HepG2 (cell line): Measurements from ENCODE around the gene PIEZO1. TPM values are rescaled to one million over a fixed set of nuclear protein-coding genes. Genes with fewer than 3 reads are reported as not detected.

Experiments used
- ARNTL ChIP-seq: sonication (generic); formaldehyde crosslinking; IDR thresholded peaks from 2 replicates; pipeline ENCODE4 v1.4.0; 2020; ENCODE audit warnings: mild to moderate bottlenecking, missing genetic modification reagents
- ELF1 ChIP-seq: sonication (generic); formaldehyde crosslinking; IDR thresholded peaks from 2 replicates; pipeline ENCODE4 v1.4.0; 2020; ENCODE audit warnings: missing genetic modification reagents
- HDAC6 ChIP-seq: fragments of 200-600 bp; sonication (generic); IDR thresholded peaks from 2 replicates; pipeline ENCODE4 v1.7.0; 2017; ENCODE audit warnings: mild to moderate bottlenecking, antibody characterized with exemption, low read length, low read depth
- HNRNPLL ChIP-seq: fragments of 200-400 bp; formaldehyde crosslinking; IDR thresholded peaks from 2 replicates; pipeline ENCODE4 v1.6.1; 2017; ENCODE audit warnings: mild to moderate bottlenecking, low read depth, low read length; ENCODE audit not compliant: poor library complexity, severe bottlenecking
- HOXA7 ChIP-seq: sonication (generic); formaldehyde crosslinking; IDR thresholded peaks from 2 replicates; pipeline ENCODE4 v1.8.1; 2022; ENCODE audit warnings: mild to moderate bottlenecking, missing genetic modification reagents, moderate library complexity
- MYC ChIP-seq: sonication (generic); formaldehyde crosslinking; IDR thresholded peaks from 2 replicates; pipeline ENCODE4 v1.9.0; 2021; ENCODE audit warnings: missing genetic modification reagents, borderline replicate concordance
- PRPF4 ChIP-seq: fragments of 200-400 bp; formaldehyde crosslinking; IDR thresholded peaks from 2 replicates; pipeline ENCODE4 v1.6.1; 2016; ENCODE audit warnings: low read length, low read depth; ENCODE audit not compliant: poor library complexity, severe bottlenecking
- SALL1 ChIP-seq: sonication (generic); formaldehyde crosslinking; IDR thresholded peaks from 2 replicates; pipeline ENCODE4 v1.8.0; 2022; ENCODE audit warnings: mild to moderate bottlenecking, missing genetic modification reagents
- SMC3 ChIP-seq: IDR thresholded peaks from 2 replicates; pipeline ENCODE4 v1.6.1; 2011; ENCODE audit warnings: low read length, improper control_type of control experiment
- SOX5 ChIP-seq: IDR thresholded peaks from 2 replicates; pipeline ENCODE4 v1.6.1; 2016; ENCODE audit warnings: borderline replicate concordance
- SP1 ChIP-seq, 2 experiments: fragments of 450-650 bp in 1 of 2; sonication (generic) in 1 of 2; formaldehyde crosslinking in 1 of 2; IDR thresholded peaks; 2 replicates each; pipeline versions ENCODE4 v1.4.0 to v1.6.1; 2016 to 2020; ENCODE audit warnings: missing genetic modification reagents in 1 of 2
- SUZ12 ChIP-seq: fragments of 150-350 bp; IDR thresholded peaks from 2 replicates; pipeline ENCODE4 v1.6.1; 2014; ENCODE audit warnings: low read depth, low read length
- TMF1 ChIP-seq: sonication (generic); formaldehyde crosslinking; IDR thresholded peaks from 2 replicates; pipeline ENCODE4 v1.8.1; 2022; ENCODE audit warnings: low read depth, missing genetic modification reagents
- ZNF274 ChIP-seq: sonication (generic); formaldehyde crosslinking; IDR thresholded peaks from 2 replicates; pipeline ENCODE4 v1.5.1; 2020; ENCODE audit warnings: mild to moderate bottlenecking, missing genetic modification reagents
- ZNF292 ChIP-seq: sonication (generic); formaldehyde crosslinking; IDR thresholded peaks from 2 replicates; pipeline ENCODE4 v1.8.1; 2022; ENCODE audit warnings: mild to moderate bottlenecking, low read depth, missing genetic modification reagents, borderline replicate concordance
- ZNF337 ChIP-seq: sonication (generic); formaldehyde crosslinking; IDR thresholded peaks from 2 replicates; pipeline ENCODE4 v1.5.1; 2020; ENCODE audit warnings: missing genetic modification reagents, low read depth, mild to moderate bottlenecking, borderline replicate concordance
- ZNF484 ChIP-seq: sonication (generic); formaldehyde crosslinking; IDR thresholded peaks from 2 replicates; pipeline ENCODE4 v1.5.1; 2020; ENCODE audit warnings: mild to moderate bottlenecking, low read depth, missing genetic modification reagents, borderline replicate concordance
- ZNF496 ChIP-seq: sonication (generic); formaldehyde crosslinking; IDR thresholded peaks from 2 replicates; pipeline ENCODE4 v1.8.1; 2023; ENCODE audit warnings: mild to moderate bottlenecking, moderate library complexity, missing genetic modification reagents; ENCODE audit not compliant: insufficient replicate concordance
- ZNF570 ChIP-seq: sonication (generic); formaldehyde crosslinking; IDR thresholded peaks from 2 replicates; pipeline ENCODE4 v1.4.0; 2020; ENCODE audit warnings: mild to moderate bottlenecking, missing genetic modification reagents, borderline replicate concordance
- polyA plus RNA-seq, 8 experiments: library from polyadenylated mRNA; depleted of rRNA in 3 of 8; stranded (reverse) in 7 of 8; unstranded in 1 of 8; fragments of >200 nt; fragmentation: Illumina TruSeq in 4 of 8; extraction: Trizol in 4 of 8; gene quantifications; 2 replicates each; pipeline versions ENCODE4 v1.2.1 to v1.2.3, GENCODE V29; 2011 to 2016; ENCODE audit warnings: low read depth in 4 of 8, missing spikeins in 1 of 8, mixed read lengths in 1 of 8; ENCODE audit not compliant: insufficient read depth in 1 of 8
- total RNA-seq, 5 experiments: library from RNA; depleted of rRNA; stranded (reverse); fragments of >200 nt; fragmentation: Illumina TruSeq; extraction: Trizol; gene quantifications; 2 replicates each; pipeline ENCODE4 v1.2.3, GENCODE V29; 2016; ENCODE audit warnings: low read depth in 1 of 5
- TF ChIP-seq, protein P1 (sequence below): sonication (generic); formaldehyde crosslinking; IDR thresholded peaks from 2 replicates; pipeline ENCODE4 v1.4.0; 2020; ENCODE audit warnings: missing genetic modification reagents, mild to moderate bottlenecking, borderline replicate concordance
- TF ChIP-seq, protein P2 (sequence below): sonication (generic); formaldehyde crosslinking; IDR thresholded peaks from 2 replicates; pipeline ENCODE4 v1.5.1; 2020; ENCODE audit warnings: missing genetic modification reagents, mild to moderate bottlenecking, borderline replicate concordance
- TF ChIP-seq, protein P3 (sequence below): sonication (generic); formaldehyde crosslinking; IDR thresholded peaks from 2 replicates; pipeline ENCODE4 v1.5.1; 2020; ENCODE audit warnings: mild to moderate bottlenecking, missing genetic modification reagents, moderate library complexity

The PIEZO1 gene
- total and polyA plus RNA-seq, 2 of the 13 experiments (the other 11 are each of a cell fraction or from before 2014, with no cell fraction given): 67.9 to 85.0 TPM

DNA sequence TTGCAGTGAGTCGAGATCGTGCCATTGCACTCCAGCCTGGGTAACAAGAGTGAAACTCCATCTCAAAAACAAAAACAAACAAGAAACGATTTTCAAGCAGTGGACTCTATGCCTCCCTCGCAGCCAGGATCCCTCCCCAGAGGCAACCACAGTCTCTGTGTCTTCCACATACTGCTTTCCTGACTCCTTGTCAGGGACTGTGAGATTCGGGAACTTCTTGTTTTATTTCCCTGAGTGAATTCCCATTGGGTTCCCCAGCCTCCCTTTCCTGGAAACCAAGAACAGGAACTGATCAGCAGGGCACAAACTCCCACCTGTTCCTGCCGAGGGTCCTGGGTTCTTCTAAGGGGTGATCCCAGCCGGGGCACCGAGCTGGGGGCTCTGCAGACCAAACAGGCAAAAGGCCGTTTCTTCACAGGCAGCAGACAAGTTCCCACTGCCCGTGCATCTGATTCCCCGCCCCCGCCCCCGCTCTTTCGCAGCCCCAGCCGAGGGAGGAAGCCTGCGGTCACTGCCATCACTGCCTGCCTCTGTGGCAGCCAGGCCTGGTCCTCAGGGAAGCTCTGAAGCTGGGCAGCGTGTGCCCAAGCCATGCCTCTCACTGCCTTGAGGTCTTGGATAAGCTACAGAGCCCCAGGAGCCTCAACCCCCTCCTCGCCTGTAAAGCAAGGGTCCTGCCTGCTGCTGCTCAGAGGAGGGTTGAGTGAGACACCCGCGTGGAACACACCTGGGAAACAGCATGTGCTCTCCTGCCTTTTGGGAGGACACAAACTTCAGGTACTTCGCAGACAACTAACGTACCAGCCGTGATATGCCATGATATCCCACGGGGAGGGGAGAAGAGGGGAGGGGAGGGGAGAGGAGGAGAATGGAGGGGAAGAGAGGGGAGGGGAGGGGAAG, 5.5 kb upstream of the PIEZO1 start (continued):
- peak; percentile 5; the same call in 1 of the 2 replicates for TF ChIP-seq MYC
- TF ChIP-seq SALL1 (CRISPR knock-in tag): 0 out of 2 replicates have a peak, but pooled peaks have one; percentile 27
- no peak for TF ChIP-seq ZNF337 (CRISPR knock-in tag)
- no peak for TF ChIP-seq SUZ12
- TF ChIP-seq SMC3: no peak
- TF ChIP-seq HDAC6: no peak
- TF ChIP-seq ZNF496: no peak
- no peak for TF ChIP-seq PRPF4
- no peak for TF ChIP-seq TMF1 (CRISPR knock-in tag)
- TF ChIP-seq SOX5 (CRISPR knock-in tag): no peak
- no peak for TF ChIP-seq SP1 (IDR thresholded peaks at IDR 0.05)
- TF ChIP-seq SP1 (CRISPR knock-in tag; IDR thresholded peaks at IDR 0.05): no peak
- TF ChIP-seq, protein P1, sequence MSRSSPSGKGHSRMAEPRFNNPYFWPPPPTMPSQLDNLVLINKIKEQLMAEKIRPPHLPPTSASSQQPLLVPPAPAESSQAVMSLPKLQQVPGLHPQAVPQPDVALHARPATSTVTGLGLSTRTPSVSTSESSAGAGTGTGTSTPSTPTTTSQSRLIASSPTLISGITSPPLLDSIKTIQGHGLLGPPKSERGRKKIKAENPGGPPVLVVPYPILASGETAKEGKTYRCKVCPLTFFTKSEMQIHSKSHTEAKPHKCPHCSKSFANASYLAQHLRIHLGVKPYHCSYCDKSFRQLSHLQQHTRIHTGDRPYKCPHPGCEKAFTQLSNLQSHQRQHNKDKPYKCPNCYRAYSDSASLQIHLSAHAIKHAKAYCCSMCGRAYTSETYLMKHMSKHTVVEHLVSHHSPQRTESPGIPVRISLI (CRISPR knock-in tag): no peak
- TF ChIP-seq ZNF484 (CRISPR knock-in tag): no peak
- TF ChIP-seq HNRNPLL: peak; percentile 14
- TF ChIP-seq, protein P2, sequence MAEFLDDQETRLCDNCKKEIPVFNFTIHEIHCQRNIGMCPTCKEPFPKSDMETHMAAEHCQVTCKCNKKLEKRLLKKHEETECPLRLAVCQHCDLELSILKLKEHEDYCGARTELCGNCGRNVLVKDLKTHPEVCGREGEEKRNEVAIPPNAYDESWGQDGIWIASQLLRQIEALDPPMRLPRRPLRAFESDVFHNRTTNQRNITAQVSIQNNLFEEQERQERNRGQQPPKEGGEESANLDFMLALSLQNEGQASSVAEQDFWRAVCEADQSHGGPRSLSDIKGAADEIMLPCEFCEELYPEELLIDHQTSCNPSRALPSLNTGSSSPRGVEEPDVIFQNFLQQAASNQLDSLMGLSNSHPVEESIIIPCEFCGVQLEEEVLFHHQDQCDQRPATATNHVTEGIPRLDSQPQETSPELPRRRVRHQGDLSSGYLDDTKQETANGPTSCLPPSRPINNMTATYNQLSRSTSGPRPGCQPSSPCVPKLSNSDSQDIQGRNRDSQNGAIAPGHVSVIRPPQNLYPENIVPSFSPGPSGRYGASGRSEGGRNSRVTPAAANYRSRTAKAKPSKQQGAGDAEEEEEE (CRISPR knock-in tag): no peak
- TF ChIP-seq ZNF570 (CRISPR knock-in tag): no peak
- TF ChIP-seq ARNTL: 0 out of 2 replicates have a peak, but pooled peaks have one; percentile 19
- TF ChIP-seq ELF1 (CRISPR knock-in tag): no peak
- peak; percentile 57; the same call in 1 of the 2 replicates for TF ChIP-seq ZNF292 (CRISPR knock-in tag)
- TF ChIP-seq HOXA7 (CRISPR knock-in tag): no peak
- no peak for TF ChIP-seq ZNF274
- TF ChIP-seq, protein P3, sequence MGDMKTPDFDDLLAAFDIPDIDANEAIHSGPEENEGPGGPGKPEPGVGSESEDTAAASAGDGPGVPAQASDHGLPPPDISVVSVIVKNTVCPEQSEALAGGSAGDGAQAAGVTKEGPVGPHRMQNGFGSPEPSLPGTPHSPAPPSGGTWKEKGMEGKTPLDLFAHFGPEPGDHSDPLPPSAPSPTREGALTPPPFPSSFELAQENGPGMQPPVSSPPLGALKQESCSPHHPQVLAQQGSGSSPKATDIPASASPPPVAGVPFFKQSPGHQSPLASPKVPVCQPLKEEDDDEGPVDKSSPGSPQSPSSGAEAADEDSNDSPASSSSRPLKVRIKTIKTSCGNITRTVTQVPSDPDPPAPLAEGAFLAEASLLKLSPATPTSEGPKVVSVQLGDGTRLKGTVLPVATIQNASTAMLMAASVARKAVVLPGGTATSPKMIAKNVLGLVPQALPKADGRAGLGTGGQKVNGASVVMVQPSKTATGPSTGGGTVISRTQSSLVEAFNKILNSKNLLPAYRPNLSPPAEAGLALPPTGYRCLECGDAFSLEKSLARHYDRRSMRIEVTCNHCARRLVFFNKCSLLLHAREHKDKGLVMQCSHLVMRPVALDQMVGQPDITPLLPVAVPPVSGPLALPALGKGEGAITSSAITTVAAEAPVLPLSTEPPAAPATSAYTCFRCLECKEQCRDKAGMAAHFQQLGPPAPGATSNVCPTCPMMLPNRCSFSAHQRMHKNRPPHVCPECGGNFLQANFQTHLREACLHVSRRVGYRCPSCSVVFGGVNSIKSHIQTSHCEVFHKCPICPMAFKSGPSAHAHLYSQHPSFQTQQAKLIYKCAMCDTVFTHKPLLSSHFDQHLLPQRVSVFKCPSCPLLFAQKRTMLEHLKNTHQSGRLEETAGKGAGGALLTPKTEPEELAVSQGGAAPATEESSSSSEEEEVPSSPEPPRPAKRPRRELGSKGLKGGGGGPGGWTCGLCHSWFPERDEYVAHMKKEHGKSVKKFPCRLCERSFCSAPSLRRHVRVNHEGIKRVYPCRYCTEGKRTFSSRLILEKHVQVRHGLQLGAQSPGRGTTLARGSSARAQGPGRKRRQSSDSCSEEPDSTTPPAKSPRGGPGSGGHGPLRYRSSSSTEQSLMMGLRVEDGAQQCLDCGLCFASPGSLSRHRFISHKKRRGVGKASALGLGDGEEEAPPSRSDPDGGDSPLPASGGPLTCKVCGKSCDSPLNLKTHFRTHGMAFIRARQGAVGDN (CRISPR knock-in tag): no peak
